ENCODE results near the gene GBP7.

Gene GBP7

GRCh38 chr1:89125240-89125912, 50.4 kb downstream of the GBP7 start:
- FAIRE-seq (no peak), DNase-seq (ENCODE audit: low spot score) (no peak)

- FAIRE-seq: no peak
- DNase-seq (ENCODE audit: low spot score): no peak
These were observed 54.2 kb downstream of the GBP7 start for GRCh38 chr1:89121641-89122040.

GRCh38 chr1:89114662-89115061, 61.1 kb downstream of the GBP7 start:
- DNase-seq (ENCODE audit: low spot score) (no peak), FAIRE-seq (no peak)

- FAIRE-seq: no peak
- no peak for DNase-seq (ENCODE audit: low spot score)
These were observed 62.8 kb downstream of the GBP7 start for GRCh38 chr1:89112871-89113613.

GRCh38 chr1:89104687-89105086, 71.1 kb downstream of the GBP7 start:
- DNase-seq (ENCODE audit: low spot score): no peak
- FAIRE-seq: no peak

- FAIRE-seq (peak; percentile 9), DNase-seq (ENCODE audit: low spot score) (no peak)
These were observed 71.7 kb downstream of the GBP7 start for GRCh38 chr1:89104147-89104546.

GRCh38 chr1:89102021-89102420, 73.8 kb downstream of the GBP7 start:
- no peak for FAIRE-seq
- DNase-seq (ENCODE audit: low spot score): no peak

- DNase-seq (ENCODE audit: low spot score): no peak
- no peak for FAIRE-seq
These were observed 75.4 kb downstream of the GBP7 start for GRCh38 chr1:89100412-89100811.

GRCh38 chr1:89098857-89099256, 76.9 kb downstream of the GBP7 start:
- no peak for DNase-seq (ENCODE audit: low spot score)
- FAIRE-seq: no peak

GRCh38 chr1:89095737-89096136, 80.1 kb downstream of the GBP7 start:
- DNase-seq (ENCODE audit: low spot score) (no peak), FAIRE-seq (no peak)

GRCh38 chr1:89089962-89090361, 85.8 kb downstream of the GBP7 start:
- FAIRE-seq: no peak
- DNase-seq (ENCODE audit: low spot score): no peak

- no peak for FAIRE-seq
These were observed 87.2 kb downstream of the GBP7 start for GRCh38 chr1:89088572-89088971.

GRCh38 chr1:89087241-89087640, 88.6 kb downstream of the GBP7 start:
- no peak for FAIRE-seq
- no peak for DNase-seq (ENCODE audit: low spot score)

More at GRCh38 chr1:89088572-89088971, 87.2 kb downstream of the GBP7 start:
- DNase-seq (ENCODE audit: low spot score): no peak

GRCh38 chr1:89085781-89086180, 90.0 kb downstream of the GBP7 start:
- FAIRE-seq (no peak), DNase-seq (ENCODE audit: low spot score) (peak; percentile 51)
